IPS-11a (cell line): Measurements from ENCODE around the gene CASTOR1.

Experiments used
- H3K4me3 ChIP-seq: one replicate; pipeline ENCODE4 v1.5.1; 2013; ENCODE audit warnings: low read depth, low read length, control low read depth

Gene CASTOR1

GRCh38 chr22:30247561-30247960 lies 41.7 kb downstream of the CASTOR1 start:
- H3K4me3 ChIP-seq: no peak overlapping the region

DNA sequence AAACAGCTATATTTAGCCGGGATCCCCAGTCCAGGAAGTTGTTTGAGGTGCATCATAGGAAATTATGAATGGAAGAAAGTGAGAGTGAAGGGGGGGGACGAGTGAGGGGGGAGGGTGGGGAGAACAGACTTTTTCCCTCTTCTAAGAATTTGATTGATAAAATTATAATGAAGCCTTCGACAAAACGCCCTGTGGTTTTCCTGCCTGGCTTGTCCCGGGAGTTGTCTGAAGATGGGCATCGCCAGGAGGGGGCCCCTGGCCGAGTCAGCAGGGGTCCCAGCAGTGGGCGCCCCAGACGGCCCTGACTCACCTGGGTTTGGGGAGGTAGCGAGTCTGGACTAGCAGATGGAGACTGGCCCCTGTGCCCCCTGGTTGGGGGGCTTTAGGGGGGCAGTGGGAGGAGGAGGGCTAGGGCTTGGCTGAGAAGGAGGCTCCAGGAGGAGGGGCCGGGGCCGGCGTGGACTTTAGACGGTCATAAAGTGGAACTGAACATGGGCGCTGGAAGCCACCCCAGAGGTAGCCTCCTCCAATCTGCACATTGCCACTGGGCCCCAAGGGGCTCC lies 42.4 kb downstream of the CASTOR1 start:
- H3K4me3 ChIP-seq: peak overlapping the region; percentile 63

- peak within 1 kb of the TSS; percentile 63 for H3K4me3 ChIP-seq
These were observed 43.1 kb downstream of the CASTOR1 start, which contains the start of gene LIF for GRCh38 chr22:30245985-30246813. Gene LIF, minus strand, starts transcription at chr22:30246759. Its CDS starts 64 bp downstream, at chr22:30246695.

GRCh38 chr22:30245181-30245984 lies 43.9 kb downstream of the CASTOR1 start:
- peak overlapping the region; percentile 63 for H3K4me3 ChIP-seq

DNA sequence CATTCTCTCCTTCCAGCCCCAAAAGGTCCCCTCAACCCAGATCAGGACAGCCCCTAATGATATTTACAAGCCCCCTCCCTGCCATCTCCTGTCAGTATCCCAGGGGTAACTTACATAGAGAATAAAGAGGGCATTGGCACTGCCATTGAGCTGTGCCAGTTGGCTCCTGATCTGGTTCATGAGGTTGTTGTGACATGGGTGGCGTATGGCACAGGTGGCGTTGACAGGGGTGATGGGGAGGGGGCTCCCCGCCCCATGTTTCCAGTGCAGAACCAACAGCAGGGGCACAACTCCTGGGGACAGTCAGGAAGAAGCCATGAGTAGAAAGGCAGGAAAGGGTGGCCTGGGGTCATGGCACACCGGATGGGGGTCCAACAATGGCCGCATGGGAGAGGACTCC lies 44.7 kb downstream of the CASTOR1 start:
- no peak overlapping the region for H3K4me3 ChIP-seq

DNA sequence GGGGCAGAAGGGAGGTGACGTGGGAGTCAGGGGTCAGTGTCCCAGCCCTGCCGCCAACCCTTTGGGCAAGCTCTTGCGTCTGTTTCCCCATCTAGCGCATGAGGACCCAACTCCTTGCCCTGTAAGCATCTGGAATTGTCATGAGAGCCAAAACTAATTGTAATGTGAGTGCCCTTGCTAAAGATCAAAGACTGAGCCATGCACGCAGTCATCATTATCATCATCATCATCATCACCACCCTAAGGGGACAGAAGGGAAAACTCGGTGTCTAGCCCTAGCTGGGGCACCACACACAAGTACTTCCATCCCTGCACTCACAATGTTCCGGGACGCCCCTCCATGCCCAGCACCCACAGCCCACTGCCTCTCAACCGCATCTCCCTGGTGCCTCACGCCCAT lies 45.2 kb downstream of the CASTOR1 start:
- no peak overlapping the region for H3K4me3 ChIP-seq

GRCh38 chr22:30243661-30244060 lies 45.6 kb downstream of the CASTOR1 start:
- H3K4me3 ChIP-seq: no peak overlapping the region

DNA sequence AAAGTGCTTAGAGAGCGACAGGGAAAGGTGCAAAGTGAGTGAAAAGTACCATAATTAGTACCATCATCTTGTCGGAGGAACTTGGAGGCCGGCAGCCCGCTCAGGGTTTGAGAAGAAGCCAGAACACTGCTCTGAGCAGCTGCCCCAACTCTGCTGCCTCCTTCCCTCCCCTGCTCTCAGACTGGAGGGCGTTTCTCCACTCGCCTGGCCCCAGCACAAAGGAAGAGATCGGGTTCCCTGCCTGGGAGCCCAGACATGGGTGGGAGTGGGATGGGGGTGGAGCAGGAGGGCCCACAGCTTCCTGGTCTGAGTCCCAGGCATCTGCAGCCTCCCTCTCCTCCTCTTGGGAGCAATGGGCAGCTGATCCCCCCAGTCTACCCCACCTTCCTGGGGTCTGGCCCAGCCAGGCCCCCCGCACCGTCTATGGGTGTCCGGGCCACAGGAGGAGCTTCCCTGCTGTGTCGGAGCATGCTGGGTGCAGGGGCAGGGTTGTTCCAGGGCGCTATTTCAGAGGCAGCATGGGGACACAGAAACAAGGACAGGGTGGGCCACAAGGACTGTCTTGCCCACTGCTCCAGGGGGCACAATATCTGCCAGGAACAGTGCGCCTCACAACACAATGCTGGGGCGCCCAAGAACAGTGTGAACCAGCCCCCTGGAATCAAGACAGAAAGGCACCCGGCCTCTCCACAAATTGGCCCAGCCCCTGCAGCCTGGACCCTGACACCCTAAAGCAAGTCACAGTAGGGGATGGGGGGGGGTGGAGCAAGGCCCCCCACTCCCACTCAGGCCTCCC lies 47.5 kb downstream of the CASTOR1 start:
- H3K4me3 ChIP-seq: no peak overlapping the region

- H3K4me3 ChIP-seq: no peak overlapping the region
These were observed 48.5 kb downstream of the CASTOR1 start for GRCh38 chr22:30240541-30241417.

DNA sequence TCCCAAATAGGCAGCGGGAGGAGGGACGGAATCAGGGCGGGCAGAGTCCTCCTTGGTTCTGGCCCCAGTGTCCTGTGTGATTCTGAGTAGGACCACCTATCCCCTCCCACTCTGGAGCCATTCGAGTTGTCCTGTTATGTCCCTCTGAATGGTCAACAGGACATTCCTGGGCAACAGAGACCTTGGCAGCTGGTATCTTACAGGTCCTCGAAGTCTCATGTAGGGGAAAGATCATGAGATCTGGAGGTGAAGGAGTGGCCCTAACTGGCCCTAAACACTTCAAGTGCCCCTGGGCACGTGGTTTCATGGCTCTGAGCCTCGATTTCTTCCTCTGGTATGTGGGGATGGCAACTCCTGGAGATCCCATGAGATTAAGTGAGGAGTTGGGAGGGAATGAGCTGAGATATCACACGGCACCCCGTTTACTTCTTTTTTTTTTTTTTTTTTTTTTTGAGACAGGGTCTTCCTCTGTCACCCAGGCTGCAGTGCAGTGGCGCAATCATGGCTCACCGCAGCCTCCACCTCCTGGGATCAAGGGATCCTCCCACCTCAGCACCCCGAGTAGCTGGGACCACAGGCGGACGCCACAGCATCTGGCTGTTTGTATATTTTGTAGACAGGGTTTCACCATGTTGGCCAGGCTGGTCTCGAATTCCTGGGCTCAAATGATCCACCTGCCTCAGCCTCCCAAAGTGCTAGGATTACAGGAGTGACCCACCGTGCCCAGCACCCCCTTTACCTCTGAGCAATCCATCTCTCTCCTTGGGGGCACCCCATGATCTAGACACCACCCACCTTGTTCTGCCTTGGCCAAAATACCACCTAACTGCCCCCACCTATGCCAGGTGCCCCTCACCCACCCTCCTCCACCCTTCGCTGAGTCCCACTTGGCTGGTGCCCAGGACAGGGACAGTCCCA lies 49.6 kb downstream of the CASTOR1 start:
- H3K4me3 ChIP-seq: no peak overlapping the region

DNA sequence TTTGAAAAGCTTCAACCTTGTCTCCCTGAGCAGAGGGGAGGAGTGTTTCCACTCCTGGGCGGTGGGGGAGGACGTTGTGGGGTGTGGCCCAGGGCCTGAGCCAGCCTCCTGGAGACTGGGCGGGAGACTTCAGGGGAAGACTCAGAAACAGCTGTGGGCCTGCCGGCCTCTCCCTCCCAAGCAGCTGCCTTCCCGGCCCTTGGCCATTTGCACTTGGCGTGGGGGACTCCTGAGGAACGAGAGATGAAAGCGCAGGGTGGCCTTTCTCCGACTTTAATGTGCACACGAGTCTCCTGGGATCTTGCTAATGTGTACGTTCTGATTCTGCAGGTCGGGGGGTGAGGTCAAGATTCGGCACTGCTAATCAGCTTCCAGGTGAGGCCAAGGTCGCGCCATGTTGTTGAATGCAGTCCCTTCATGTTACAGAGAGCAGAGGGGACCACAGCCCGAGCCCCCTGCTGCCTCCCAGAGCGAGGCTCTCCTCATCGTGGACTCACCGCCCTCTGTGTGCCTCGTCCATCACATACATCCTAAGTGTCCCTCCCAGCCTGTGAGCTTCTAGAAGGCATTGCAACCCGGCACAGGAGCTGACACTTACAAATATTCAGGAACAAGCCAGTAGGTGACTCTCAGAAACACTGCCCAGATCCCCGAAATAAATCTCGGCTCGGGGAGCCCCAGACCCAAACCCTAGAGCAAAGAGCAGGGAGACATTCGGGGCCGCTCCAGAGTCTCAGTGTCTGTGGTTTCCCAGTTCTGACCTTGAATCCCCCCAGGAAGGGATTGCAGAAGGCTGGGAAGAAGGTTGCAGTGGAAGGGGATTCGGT lies 50.4 kb downstream of the CASTOR1 start:
- no peak overlapping the region for H3K4me3 ChIP-seq

- H3K4me3 ChIP-seq: no peak overlapping the region
These were observed 51.2 kb downstream of the CASTOR1 start for GRCh38 chr22:30238136-30238535.

DNA sequence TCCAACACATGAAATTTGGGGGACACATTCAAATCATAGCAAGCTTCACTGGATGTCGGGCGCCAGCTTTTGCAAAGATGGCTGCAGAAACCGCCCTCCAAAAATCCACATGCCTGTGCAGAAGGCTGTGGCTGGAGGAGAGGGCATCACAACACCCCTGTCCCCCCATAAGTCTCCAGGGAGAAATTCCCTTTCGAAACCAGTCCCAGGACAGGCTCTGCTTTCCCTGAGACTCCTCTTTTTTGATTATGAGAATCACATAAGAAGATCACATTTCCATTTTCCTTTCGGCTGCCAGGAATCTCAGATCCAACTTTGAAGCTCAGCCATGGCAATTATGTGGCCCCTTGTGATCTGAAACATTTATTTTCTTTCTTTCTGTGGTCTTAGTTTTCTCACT lies 52.4 kb downstream of the CASTOR1 start:
- H3K4me3 ChIP-seq: no peak overlapping the region

- H3K4me3 ChIP-seq: no peak overlapping the region
These were observed 53.6 kb downstream of the CASTOR1 start for GRCh38 chr22:30235687-30236170.
